ENCODE results near the gene GALNT13.

The GALNT13 gene

GRCh38 chr2:153871231-153872221 lies at the start of gene GALNT13:
Gene GALNT13, plus strand, starts transcription at chr2:153871922.
- no peak for DNase-seq (ENCODE audit: low read depth in 2 of 2)

- DNase-seq (ENCODE audit: low read depth in 2 of 2) = no peak
Observed at GRCh38 chr2:153823880-153824279, 47.8 kb upstream of the GALNT13 start.

GRCh38 chr2:153828335-153828734 lies 43.4 kb upstream of the GALNT13 start:
- DNase-seq (ENCODE audit: low read depth in 2 of 2) = no peak

GRCh38 chr2:153834662-153835061 lies 37.1 kb upstream of the GALNT13 start:
- DNase-seq (ENCODE audit: low read depth in 2 of 2) = no peak

- DNase-seq (ENCODE audit: low read depth in 2 of 2) = no peak
Observed at GRCh38 chr2:153858250-153858649, 13.5 kb upstream of the GALNT13 start.

- DNase-seq (ENCODE audit: low read depth in 2 of 2) = no peak
Observed at GRCh38 chr2:153864022-153864421, 7.7 kb upstream of the GALNT13 start.

- DNase-seq (ENCODE audit: low read depth in 2 of 2) = no peak
Observed at GRCh38 chr2:153866595-153866994, 5.1 kb upstream of the GALNT13 start.

GRCh38 chr2:153870308-153870707 lies 1.4 kb upstream of the GALNT13 start:
- no peak for DNase-seq (ENCODE audit: low read depth in 2 of 2)

- no peak for DNase-seq (ENCODE audit: low read depth in 2 of 2)
Observed at GRCh38 chr2:153872311-153873051, 759 bp downstream of the GALNT13 start.

GRCh38 chr2:153873052-153874048 lies 1.6 kb downstream of the GALNT13 start:
- DNase-seq (ENCODE audit: low read depth in 2 of 2) = no peak

- no peak for DNase-seq (ENCODE audit: low read depth in 2 of 2)
Observed at GRCh38 chr2:153875801-153876466, 4.2 kb downstream of the GALNT13 start.

GRCh38 chr2:153880926-153881325 lies 9.2 kb downstream of the GALNT13 start:
- no peak for DNase-seq (ENCODE audit: low read depth in 2 of 2)

- DNase-seq (ENCODE audit: low read depth in 2 of 2) = no peak
Observed at GRCh38 chr2:153886833-153887232, 15.1 kb downstream of the GALNT13 start.

GRCh38 chr2:153890576-153890975 lies 18.9 kb downstream of the GALNT13 start:
- DNase-seq (ENCODE audit: low read depth in 2 of 2) = no peak

- DNase-seq (ENCODE audit: low read depth in 2 of 2) = no peak
Observed at GRCh38 chr2:153891051-153891450, 19.3 kb downstream of the GALNT13 start.

- no peak for DNase-seq (ENCODE audit: low read depth in 2 of 2)
Observed at GRCh38 chr2:153912798-153913396, 41.2 kb downstream of the GALNT13 start.

GRCh38 chr2:153917570-153917969 lies 45.8 kb downstream of the GALNT13 start:
- DNase-seq (ENCODE audit: low read depth in 2 of 2) = no peak

GRCh38 chr2:153935511-153935910 lies 63.8 kb downstream of the GALNT13 start:
- DNase-seq (ENCODE audit: low read depth in 2 of 2) = no peak

- no peak for DNase-seq (ENCODE audit: low read depth in 2 of 2)
Observed at GRCh38 chr2:153939124-153939796, 67.5 kb downstream of the GALNT13 start.

- no peak for DNase-seq (ENCODE audit: low read depth in 2 of 2)
Observed at GRCh38 chr2:153940511-153940910, 68.8 kb downstream of the GALNT13 start.
